Activated CD4-positive, alpha-beta T cell treated with anti-CD3 and anti-CD28 coated beads, Interleukin-2, amount 50 U/mL, for 1 hour (primary cell): Measurements from ENCODE around the gene ADAMTS2.
"Not testable (repeated sequence)": the region's sequence is repeated elsewhere in the genome, so short reads cannot be mapped to it uniquely, and the experiment has no call there.

ENCODE experiments used
- DNase-seq: peaks from one replicate; pipeline ENCODE4 v3.0.0-alpha.2; 2020

The ADAMTS2 gene

DNA sequence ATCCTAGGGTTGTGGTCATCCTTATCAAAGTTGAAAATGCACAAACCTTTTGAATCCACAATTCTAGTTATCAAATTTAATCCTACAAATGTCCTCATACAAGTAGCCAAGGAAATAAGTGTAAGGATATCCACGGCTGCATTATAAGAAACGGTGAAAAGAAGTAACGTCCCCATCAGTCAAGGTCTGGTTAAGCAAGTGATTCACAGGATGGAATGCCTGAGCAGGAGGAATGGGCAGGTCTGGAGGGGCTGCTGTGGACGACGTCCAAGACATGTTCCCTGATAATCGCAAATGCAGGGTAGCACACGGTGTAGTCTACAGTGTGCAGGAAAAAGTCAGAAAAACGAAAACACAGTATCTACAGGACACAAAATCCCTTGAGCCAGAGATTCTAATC is 118.6 kb downstream of the ADAMTS2 start:
- DNase-seq = no peak

GRCh38 chr5:179225387-179225786 is 119.9 kb downstream of the ADAMTS2 start:
- no peak for DNase-seq

- no peak for DNase-seq
These were observed 120.5 kb downstream of the ADAMTS2 start for GRCh38 chr5:179224741-179225140.

- DNase-seq = no peak
These were observed 121.3 kb downstream of the ADAMTS2 start for GRCh38 chr5:179223961-179224360.

- no peak for DNase-seq
These were observed 121.7 kb downstream of the ADAMTS2 start for GRCh38 chr5:179223528-179223927.

GRCh38 chr5:179222246-179223017 is 122.8 kb downstream of the ADAMTS2 start:
- no peak for DNase-seq

DNA sequence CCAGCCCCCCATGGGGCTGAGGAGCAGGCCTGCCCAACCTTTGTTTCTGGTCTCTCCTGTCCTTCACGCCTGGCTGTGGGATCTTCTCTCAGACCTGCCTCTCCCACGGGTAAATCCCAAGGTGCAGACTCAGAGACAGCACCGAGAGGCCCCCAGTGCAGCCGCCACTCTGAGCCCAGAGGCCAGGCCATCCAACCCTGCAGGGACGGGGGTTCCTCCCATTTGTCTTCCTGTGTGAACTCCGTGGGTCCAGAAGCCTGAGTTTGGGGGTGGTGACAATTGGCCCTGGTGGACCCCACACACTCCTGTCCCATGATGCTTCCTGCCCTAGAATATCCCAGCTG is 123.4 kb downstream of the ADAMTS2 start:
- no peak for DNase-seq

- no peak for DNase-seq
These were observed 123.9 kb downstream of the ADAMTS2 start for GRCh38 chr5:179221196-179221876.

DNA sequence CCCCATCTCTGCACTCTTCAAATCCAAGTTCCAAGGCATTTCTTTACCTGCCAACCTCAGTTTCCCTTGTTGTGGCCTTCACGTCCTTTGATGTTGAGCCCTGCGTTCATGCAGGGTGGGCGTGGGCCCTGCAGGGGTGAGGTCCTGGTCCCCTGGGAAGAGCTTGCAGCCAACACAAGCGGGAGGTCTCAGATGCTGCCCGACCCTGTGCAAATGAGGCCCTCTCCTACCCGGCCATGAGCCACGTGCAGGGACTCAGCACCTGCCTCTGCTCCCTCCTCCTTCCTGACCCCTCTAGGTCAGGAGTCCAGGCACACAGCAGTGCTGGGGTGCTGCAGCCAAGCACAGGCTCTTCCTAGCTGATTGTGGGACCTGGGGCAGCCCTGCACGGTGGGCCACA is 124.5 kb downstream of the ADAMTS2 start:
- DNase-seq = no peak

DNA sequence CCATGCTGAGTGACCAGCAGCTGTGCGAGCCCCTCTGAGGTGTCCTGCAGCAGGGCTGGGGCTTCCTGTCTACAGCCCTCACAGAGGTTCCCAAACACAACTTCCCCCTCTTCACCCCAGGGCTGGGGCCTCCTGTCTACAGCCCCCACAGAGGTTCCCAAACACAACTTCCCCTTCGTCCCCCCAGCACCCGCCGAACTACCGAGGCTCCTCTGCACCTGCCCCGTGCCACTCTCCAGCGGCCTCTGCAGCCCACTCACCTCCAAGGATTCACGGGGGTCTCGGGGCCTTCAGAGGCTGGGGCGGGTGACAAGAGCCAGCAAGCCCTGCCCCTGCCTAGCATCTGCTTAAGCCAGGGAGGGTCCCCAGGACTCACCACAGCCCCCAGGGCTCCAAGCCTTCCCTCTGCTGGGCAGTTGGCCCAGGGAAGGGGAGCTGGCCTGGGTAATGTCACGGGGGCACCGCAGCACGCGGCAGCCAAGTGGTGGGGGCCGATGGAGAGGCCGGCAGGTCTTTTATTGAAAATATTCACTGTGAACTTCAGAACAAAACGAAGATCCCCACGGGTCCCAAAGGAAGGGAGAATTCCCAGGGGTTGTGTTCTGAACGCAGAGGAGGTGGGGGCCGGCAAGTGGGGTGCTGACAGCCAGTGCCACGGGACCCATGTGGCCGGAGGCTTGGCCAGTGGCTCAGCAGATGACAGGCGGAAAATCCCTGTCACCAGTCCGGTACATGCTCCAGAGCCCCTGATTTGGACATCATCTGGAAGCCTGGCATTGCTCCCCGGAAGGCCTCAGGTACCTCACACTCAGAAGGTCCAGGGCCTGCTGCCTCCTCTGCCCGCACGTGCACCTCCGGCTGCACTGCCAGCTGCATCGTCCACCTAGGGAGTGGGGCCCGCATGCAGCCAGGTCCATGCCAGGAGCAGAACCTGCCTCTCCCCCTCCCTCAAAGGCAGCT is 125.3 kb downstream of the ADAMTS2 start:
- DNase-seq = no peak

GRCh38 chr5:179218943-179219330 is 126.3 kb downstream of the ADAMTS2 start:
- no peak for DNase-seq

DNA sequence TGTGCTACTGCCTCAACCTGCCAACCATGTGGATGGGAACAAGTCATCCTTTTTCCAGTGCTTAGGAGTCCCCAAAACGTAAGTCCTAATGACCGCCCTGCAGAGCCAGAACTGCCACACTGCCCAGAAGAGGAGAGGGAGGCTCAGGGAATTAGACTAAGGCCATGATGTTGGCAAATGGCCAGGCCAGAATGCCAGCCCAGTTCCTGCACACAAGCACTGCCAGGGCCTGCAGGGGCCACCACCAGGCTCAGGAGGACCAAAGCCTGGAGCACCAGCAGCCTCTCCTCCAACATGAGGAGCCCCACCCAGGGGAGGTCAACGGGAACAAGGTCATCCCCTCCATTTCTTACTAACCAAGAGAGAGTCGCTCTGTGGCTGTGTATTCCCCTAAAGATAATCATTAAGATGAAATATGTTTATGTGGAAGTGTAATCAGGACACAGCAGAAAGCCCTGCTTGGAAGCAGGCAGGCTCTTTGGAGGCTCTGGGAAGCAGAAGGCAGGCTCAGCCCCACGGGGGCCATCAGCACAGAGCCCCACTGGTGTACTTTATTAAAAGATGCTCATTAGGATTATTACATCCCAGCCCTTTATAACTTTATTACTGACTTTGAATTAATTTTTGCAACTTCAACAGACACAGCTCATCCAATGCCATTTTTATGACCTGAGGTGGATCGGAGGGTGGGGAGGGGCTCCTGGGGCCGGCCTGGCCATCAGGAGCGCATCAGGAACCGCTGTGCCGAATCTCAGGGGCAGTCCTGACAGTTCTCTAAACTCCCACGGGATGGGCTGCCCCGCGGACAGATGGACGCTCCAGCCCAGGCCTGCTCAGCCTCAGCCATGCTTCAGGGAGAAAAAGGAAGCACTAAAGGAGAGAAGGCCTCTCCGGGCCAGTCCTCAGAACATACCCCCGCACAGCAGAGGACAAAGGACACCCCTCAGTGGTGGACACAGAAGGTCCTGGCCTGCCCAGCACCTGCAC is 127.0 kb downstream of the ADAMTS2 start:
- DNase-seq = no peak

- no peak for DNase-seq
These were observed 127.9 kb downstream of the ADAMTS2 start for GRCh38 chr5:179217356-179217755.

- not testable (repeated sequence) for DNase-seq
These were observed 128.9 kb downstream of the ADAMTS2 start for GRCh38 chr5:179216381-179216780.

DNA sequence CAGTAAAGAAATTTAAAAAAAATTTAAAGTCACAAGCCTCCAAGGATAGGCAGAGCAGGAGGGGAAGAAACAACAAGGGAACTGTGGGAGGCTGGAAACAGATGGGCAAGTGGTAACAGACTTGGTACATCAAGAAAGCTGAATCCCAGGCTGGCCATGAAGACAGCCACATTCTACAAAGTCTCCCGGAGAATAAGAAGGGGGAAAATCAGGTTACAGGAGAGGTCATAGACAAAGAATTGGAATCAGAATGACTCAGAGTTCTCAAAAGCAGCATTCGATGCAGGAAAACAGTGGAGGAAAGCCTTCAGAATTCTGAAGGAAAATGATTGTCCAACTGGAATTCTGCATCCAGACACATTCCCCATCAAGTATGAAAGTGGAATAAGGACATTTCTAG is 129.7 kb downstream of the ADAMTS2 start:
- no peak for DNase-seq

DNA sequence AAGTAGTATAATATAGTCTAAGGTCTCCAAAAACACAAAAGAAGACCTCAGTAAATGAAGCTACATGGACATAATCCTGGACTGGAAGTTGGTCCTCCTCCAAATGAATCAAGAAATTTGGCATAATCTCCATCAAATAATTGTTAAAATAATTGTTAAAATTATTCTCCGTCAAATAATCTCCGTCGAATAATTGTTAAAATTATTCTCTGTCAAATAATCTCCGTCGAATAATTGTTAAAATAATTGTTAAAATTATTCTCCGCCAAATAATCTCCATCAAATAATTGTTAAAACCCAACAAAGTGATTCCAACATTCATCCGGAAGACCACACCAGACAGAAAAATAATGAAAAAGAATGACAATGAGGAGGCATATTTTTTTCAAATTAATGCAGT is 130.6 kb downstream of the ADAMTS2 start:
- DNase-seq = no peak

- DNase-seq = no peak
These were observed 132.4 kb downstream of the ADAMTS2 start for GRCh38 chr5:179212870-179213269.

DNA sequence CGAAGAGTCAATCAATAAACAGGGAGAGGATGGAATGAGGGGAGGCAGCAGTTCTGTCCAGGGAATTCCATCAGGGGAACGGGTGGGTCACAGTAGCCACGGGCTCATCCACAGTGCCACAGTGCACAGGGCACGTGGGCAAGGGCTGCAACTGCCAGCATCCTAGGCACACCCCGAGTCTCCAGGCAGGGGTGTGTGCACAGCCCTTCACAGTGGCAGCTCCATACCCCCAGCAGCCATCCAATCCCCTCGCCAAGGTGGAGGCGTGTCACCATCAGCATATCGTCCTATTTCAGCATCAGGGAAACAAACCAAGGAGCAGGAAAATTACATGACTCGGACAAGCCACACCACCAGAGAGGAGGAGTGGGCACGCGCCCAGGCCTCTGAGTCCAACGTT is 133.6 kb downstream of the ADAMTS2 start:
- DNase-seq = no peak

DNA sequence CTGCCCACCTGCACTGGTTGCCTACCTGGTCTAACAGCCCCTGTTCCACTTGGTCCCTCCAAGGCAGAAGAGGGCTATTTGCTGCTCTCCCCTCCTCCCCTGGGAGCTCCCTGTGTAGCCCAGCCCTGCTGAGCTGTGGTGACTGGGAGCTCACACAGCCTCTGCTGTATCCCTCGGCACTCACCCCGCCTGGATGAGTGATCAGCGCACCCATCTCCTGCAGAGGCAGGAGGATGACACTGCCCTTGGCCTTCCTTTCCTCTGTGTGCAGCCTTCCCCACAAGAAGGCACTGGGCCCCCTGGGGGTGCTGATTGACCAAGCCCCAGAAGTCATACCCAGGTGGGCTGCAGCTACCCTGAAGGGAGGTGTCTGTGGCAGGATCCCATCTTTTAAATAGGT is 134.2 kb downstream of the ADAMTS2 start:
- no peak for DNase-seq

DNA sequence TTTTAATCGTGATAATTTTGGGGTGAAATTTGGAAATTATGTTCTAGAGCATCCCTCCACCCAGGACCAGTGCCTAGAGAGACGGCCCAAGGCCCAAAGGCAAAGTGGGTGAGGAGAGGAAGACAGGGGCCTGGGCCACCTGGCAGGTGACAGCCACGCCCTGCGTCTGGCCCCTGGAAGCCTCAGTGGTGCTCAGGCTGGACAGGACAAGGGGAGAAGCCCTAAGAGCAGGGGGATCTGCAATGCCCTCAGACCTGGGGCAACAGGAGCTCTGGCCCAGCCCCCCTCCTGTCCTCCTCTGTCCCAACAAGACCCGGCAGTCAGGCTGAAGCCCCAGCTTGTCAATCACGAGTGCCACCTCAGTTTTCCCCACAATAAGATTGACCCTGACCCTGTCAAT is 134.8 kb downstream of the ADAMTS2 start:
- no peak for DNase-seq

DNA sequence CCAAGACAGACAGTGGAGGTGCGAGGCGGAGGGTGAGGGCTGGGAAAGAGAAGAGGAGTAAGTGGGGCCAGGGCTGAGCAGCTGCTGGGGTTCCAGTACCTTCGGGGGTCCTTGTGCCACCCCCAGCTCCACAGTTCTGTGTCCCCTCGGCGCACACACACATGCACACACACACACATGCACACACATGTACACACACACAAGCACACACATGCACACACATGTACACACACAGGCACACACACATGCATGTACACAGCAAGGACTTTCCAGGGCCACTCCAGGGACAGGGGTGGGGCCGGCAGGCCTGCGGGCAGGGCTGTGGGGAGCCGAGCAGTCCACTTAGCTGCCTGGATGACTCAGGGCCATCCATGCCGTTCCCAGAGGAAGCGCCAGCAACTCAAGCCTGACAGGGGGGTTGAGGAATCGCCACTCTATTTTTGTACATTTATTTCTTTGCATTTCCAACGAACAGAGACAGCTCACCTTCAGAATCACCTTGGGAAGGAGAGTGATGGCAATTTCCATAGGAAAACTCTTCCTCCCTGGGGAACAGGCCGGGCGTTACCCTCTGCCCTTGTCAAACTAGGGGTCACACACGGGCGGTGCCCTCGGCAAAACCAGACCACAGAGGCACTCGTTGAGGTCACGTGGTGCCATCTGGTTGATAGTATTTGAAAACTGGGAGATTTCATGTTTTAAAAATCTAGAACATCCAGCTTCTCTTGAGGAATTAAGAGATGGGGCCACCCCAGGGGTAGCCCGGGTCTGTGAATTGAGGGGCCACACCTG is 135.7 kb downstream of the ADAMTS2 start:
- DNase-seq = no peak
